Stimulated activated naive CD4-positive, alpha-beta T cell (primary cell): ENCODE data around the gene CRB2.

ENCODE experiments used
- DNase-seq, 6 experiments: peaks; one replicate each; lab custom pipeline; 2025; lab: John Stamatoyannopoulos, UW

CRB2 gene

GRCh38 chr9:123347289-123348060 lies 8.5 kb upstream of the CRB2 start:
- DNase-seq = no peak

- no peak for DNase-seq
These were observed 7.5 kb upstream of the CRB2 start for GRCh38 chr9:123348317-123348992.

- no peak for DNase-seq
These were observed 7.0 kb upstream of the CRB2 start for GRCh38 chr9:123349033-123349432.

GRCh38 chr9:123349691-123350480 lies 6.1 kb upstream of the CRB2 start:
- peak; percentile 16 to 81 (median 49) for DNase-seq

GRCh38 chr9:123350590-123351310 lies 5.2 kb upstream of the CRB2 start:
- no peak for DNase-seq

- no peak for DNase-seq
These were observed 3.0 kb upstream of the CRB2 start for GRCh38 chr9:123353041-123353440.

- DNase-seq = peak in 5 of 6 experiments; percentile 11 to 49 (median 31)
These were observed 1.9 kb upstream of the CRB2 start for GRCh38 chr9:123353984-123354591.

- DNase-seq = no peak
These were observed 1.0 kb upstream of the CRB2 start for GRCh38 chr9:123354806-123355508.

- no peak for DNase-seq
These were observed 1.1 kb downstream of the CRB2 start for GRCh38 chr9:123356851-123357742.

- DNase-seq = no peak
These were observed 1.7 kb downstream of the CRB2 start for GRCh38 chr9:123357743-123358059.

GRCh38 chr9:123358181-123358905 lies 2.3 kb downstream of the CRB2 start:
- no peak for DNase-seq

- DNase-seq = peak in 1 of 6 experiments; percentile 18
These were observed 3.1 kb downstream of the CRB2 start for GRCh38 chr9:123359106-123359505.

- DNase-seq = no peak
These were observed 3.5 kb downstream of the CRB2 start for GRCh38 chr9:123359546-123359945.

- no peak for DNase-seq
These were observed 4.4 kb downstream of the CRB2 start for GRCh38 chr9:123360161-123361085.

- no peak for DNase-seq
These were observed 5.2 kb downstream of the CRB2 start for GRCh38 chr9:123361086-123361730.

- no peak for DNase-seq
These were observed 5.9 kb downstream of the CRB2 start for GRCh38 chr9:123361731-123362510.

- DNase-seq = no peak
These were observed 6.9 kb downstream of the CRB2 start for GRCh38 chr9:123362856-123363255.
